Suppressor macrophage (primary cell): ENCODE measurements around the gene SLC16A14.

Source experiments
- DNase-seq, 4 experiments: peaks; one replicate each; pipeline ENCODE4 v3.0.0-alpha.2; 2020 to 2022

Gene SLC16A14

DNA sequence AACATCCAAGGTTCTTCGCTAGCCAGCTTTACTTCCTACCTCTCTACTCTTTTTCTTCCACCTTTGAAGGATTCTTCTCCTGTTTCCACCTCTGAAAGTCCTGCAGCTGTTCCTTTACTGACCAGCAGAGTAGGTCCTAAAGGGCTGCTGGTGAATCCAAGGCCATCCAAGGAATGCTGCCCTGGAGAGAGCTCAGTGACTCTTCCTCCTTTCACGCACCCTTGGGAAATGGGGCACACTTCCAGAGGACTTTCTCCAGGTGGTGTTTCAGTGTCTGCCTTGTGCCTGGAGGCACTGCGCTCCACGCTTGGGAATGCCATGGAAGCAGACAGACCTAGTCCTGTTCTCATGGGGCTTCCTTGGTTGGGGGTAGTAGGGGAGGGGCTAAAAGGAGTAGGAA, 45.4 kb downstream of the SLC16A14 start:
- no peak for DNase-seq

DNA sequence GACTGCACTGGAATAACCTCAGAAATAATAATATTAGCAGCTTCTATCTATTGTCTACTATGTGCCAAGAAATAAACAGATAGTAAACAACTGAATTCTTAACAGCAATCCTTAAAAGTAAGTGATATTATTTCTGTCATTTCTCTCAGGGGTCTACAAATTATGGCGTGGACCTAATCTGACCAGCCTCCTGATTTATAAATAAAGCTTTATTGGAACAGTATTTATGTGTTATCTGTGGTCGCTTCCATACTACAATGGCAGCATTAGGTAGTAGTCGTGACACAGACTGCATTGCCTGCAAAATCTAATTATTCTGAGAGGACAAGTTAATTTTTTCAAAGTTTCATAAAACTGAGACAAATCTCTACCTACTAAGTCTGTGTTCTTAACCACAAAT, 49.0 kb downstream of the SLC16A14 start:
- DNase-seq, result no peak

DNA sequence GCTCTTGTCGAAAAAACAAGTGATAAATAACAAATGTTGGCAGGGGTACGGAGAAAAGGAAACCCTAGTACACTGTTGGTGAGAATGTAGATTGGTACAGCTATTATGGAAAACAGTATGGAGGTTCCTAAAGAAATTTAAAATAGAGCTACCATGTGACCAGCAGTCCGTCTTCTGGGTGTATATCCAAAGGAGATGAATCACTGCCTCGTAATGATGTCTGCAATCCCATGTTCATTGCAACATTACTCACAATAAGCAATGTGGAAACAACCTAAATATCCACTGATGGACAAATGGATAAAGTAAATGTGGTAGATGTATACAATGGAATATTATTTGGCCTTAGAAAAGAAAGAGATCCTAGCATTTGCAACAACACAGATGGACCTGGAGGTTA, 50.6 kb downstream of the SLC16A14 start:
- peak; percentile 9 to 64 (median 39) for DNase-seq

DNA sequence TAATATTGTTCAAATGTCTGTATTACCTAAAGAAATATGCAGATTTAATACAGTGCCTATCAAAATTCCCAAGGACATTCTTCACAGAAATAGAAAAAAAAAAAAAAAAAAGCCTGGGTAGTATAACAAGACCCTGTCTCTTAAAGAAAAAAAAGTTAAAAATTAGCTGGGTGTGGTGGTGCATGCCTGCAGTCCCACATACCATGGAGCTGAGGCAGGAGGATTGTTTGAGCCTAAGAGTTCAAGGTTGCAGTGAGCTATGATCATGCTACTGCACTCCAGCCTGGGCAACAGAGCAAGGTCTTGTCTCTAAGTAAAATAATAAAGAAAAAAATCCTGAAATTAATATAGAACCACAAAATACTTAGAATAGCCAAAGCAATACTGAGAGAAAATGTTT, 51.9 kb downstream of the SLC16A14 start:
- no peak for DNase-seq

DNA sequence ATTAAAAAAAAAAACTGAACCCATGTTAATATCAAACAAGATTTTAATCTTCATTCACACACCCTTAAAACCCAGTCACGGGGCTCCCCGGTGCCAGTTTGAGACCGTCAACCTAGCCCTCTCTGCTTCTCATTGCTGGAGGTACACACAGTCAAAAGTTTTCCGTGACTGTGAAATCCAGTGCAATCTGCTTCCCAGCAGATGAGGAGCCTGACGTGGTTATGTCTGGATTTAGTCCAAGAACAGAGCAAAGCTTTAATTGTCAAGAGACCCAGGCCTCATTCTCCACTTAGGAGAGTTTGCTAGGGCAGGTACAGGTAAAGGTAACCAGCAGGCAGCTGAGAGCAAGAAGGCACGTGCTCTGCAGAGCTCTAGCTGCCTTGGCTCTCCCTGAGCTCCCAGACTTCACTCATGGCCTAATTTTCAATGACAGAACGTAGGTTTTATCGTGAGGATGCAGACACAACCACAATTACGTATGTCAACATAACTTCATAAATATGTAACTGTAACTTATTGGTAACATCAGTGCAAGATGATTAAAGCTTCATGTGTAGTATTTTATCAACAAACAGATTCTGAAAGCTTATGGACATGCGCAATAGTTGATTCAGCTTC, 56.3 kb downstream of the SLC16A14 start:
- no peak for DNase-seq

DNA sequence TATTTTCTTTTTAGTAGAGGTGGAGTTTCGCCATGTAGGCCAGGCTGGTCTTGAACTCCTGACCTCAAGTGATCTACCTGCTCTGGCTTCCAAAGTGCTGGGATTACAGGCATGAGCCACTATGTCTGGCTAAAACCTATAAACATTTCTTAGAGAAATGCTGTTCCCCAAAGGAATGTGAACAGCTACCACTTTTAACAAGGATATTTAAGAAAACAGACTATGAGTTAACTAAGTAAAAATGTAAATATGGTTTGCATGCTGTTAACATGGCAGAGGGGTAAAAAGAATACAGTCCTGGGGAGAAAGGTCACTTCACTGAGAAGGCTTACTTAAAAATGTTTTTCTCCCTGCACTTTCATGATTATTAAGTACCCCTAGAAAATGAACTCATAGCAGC, 57.1 kb downstream of the SLC16A14 start:
- DNase-seq, result no peak

DNA sequence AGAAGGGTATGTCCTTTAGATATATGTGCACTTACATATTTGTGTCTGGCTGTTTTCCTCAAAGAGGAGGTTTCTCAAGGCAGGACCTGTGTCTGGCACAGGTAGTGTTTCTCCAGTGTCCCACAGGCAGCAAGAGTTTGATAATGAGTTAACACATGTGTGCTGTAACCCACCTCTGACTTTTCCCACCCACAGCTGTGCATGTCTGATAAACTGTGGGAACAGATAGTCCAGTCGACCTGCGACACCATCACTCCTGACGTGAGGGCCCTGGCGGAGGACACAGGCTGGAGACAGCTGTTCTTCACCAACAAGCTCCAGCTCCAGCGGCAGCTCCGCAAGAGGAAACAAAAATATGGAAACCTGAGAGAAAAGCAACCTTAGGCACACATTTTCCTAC, 58.2 kb downstream of the SLC16A14 start:
- DNase-seq, result no peak

DNA sequence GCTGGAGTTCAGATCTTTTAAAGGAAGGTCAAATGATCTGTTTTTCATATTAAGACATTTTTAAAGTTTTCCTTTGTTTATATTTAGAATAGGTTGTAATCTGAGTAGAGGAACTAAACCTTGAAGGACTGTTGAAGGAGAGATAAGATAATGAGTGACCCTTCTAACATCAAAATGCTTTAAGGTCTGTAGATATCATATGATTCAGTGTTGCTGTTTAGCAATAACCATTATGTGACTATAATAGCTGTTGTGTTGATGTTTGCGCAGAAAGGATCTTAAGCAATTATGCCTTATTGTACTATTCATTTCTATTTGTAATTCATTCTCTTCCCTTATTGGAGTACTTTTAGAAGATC, 60.0 kb downstream of the SLC16A14 start:
- DNase-seq, result peak in 2 of 4 experiments; percentile 19 to 24

DNA sequence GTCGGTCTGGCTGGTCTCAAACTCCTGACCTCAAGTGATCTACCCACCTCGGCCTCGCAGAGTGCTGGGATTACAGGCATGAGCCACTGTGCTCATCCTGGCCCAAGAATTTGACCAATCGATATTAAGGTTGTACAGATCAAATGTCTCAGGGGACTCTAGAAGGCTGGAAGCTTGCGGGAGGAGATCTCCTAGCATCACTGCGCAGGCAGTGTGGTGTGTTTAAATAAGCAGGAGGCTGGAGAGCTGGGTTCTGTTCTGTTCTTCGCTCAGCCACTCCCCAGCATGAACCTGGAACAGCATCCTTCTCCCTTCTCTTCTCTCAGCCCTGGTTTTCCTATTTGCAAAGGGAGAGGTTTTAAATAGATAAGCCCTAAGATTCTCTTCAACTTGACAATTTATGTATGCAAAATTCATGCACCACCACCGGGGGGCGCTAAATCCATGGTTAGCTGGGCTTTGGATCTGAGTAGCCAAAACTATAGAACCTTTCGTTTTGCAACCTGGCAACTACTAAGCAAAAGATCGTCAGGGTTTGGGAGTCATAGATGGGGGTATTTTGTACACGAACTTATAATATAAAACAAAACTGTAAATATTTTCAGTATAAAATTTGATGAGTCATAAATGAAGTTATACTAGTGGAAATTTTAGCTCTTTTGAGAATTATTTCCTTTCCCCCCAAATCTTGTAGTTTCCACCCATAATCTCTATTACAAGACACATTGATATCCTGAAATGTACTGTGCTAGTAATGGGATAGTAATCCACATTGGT, 60.6 kb downstream of the SLC16A14 start:
- peak; percentile 78 to 90 (median 89) for DNase-seq

DNA sequence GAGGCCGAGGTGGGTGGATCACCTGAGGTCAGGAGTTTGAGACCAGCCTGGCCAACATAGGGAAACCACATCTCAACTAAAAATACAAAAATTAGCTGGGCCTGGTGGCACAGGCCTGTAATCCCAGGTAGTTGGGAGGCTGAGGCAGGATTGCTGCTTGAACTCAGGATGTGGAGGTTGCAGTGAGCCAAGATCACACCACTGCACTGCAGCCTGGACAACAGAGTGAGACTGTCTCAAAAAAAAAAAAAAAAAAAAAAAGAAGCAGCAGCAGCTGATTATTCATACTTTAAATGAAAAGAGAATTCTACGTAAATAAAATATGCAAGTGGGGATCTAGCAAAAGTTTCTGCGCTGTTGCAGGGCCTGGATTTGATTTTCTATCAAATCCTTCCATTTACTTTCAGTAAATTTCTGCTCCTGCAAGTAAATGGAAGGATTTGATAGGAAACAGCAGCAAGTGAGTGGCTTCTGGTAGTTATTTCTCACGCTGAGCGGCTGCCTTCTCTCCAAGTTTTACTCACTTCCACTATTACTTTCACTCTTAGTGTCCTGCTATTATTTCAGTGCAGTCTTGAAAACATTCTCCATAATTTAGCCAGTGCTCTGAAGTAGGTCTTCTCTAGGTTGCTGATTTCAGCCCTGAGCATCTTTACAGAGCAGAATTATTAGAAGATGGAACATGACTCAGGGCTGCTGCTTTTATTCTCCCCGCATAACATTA, 68.4 kb downstream of the SLC16A14 start:
- peak in 1 of 4 experiments; percentile 14 for DNase-seq

DNA sequence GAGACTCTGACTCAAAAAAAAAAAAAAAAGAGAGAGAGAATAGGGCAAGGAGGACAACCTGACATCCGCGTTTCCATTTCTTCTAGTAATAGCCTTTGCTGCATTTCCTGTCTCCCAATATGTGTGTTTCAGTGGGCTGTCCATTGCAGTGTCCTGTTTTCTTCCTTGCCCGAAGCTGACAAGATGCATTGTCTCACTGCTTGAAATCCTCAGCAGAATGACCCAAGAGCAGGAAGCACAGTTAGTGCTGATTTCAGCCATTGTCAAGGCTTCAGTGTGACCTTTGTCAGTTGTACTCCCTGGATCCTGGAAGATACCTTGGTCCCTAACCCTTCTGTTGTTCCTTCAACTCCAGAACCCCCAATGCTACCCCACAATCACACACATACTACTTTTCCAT, 71.2 kb downstream of the SLC16A14 start:
- DNase-seq, result no peak

DNA sequence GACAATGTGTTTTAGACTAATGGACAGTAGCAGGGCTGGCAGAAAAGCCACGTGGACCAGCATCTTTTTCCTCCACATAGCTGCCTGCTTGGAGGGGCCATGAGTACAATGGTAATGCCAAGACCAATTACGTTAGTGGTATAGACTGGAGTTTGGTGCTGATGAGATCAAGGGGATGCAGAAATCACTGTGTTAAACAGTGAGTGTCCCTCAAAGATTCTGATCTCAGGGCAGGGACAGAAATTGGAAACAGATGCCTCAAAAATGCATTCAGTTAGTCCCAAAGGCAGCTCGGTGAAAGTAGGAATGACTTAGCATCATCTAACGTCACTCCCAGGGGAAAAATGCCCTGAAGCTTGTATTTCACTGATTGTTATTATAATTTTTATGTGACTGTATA, 72.4 kb downstream of the SLC16A14 start:
- DNase-seq, result no peak

DNA sequence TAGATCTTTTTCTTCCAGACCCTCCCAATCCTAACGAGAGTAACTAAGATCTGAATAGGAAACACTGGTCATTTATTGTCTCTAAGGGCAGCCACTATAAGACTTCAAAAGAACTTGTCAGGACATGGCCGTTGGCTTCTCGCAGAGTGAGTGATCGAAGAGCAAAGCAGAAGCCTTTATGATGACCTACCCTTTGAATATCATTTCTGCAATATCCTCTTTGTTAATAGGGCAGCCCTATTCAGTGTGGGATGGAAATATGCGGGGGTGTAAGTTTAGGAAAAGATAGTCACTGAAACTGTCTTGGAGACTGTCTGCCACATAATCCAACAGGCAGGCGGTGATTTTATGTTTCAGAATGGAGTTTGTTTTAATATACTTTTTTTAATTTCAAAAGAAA, 75.5 kb downstream of the SLC16A14 start:
- peak; percentile 27 to 60 (median 37) for DNase-seq
